Neuronal stem cell (in vitro differentiated cells): ENCODE data around the gene RLBP1.

Source experiments
- DNase-seq: peaks from one replicate; pipeline ENCODE4 v3.0.0-alpha.2; 2013; ENCODE audit warnings: low spot score
- H2AFZ ChIP-seq: one replicate; pipeline ENCODE4 v1.6.1; 2013; ENCODE audit warnings: mild to moderate bottlenecking, low read length, inconsistent platforms
- H2AK5ac ChIP-seq: 2 replicates; pipeline ENCODE4 v1.6.1; 2013; ENCODE audit warnings: low read depth, mild to moderate bottlenecking, inconsistent platforms, low read length, moderate library complexity, mixed read lengths
- H2BK120ac ChIP-seq: 2 replicates; pipeline ENCODE4 v1.6.1; 2013; ENCODE audit warnings: low read depth, mild to moderate bottlenecking, inconsistent platforms, low read length, moderate library complexity, mixed read lengths
- H2BK12ac ChIP-seq: one replicate; pipeline ENCODE4 v1.6.1; 2013; ENCODE audit warnings: low read length, inconsistent platforms
- H2BK15ac ChIP-seq: 2 replicates; pipeline ENCODE4 v1.6.1; 2013; ENCODE audit warnings: mild to moderate bottlenecking, low read length, inconsistent platforms, mixed read lengths
- H2BK5ac ChIP-seq: one replicate; pipeline ENCODE4 v1.6.1; 2013; ENCODE audit warnings: inconsistent platforms, mild to moderate bottlenecking, low read length, moderate library complexity
- H3K14ac ChIP-seq: one replicate; pipeline ENCODE4 v1.6.1; 2013; ENCODE audit warnings: low read length, inconsistent platforms
- H3K18ac ChIP-seq: 2 replicates; pipeline ENCODE4 v1.6.1; 2013; ENCODE audit warnings: low read length, inconsistent platforms
- H3K23ac ChIP-seq: 2 replicates; pipeline ENCODE4 v1.6.1; 2013; ENCODE audit warnings: low read depth, mild to moderate bottlenecking, mixed read lengths, low read length, inconsistent platforms; ENCODE audit not compliant: poor library complexity
- H3K27ac ChIP-seq: replicated peaks from 3 replicates; pipeline ENCODE4 v1.5.1; 2013; ENCODE audit warnings: low read length, inconsistent platforms
- H3K27me3 ChIP-seq, 3 experiments: 2 replicates each; pipeline ENCODE4 v1.6.1; 2013; ENCODE audit warnings: low read length in 3 of 3, mild to moderate bottlenecking in 2 of 3, inconsistent platforms in 1 of 3, low read depth in 1 of 3, mixed read lengths in 1 of 3, moderate library complexity in 1 of 3; ENCODE audit not compliant: control insufficient read depth in 3 of 3, insufficient read depth in 3 of 3
- H3K36me3 ChIP-seq, 2 donors: replicated peaks in 1 of 2; 2 replicates each; pipeline ENCODE4 v1.6.1; 2013; ENCODE audit warnings: low read length in 2 of 2; ENCODE audit not compliant: control insufficient read depth in 2 of 2, insufficient read depth in 2 of 2
- H3K4ac ChIP-seq: 2 replicates; pipeline ENCODE4 v1.6.1; 2013; ENCODE audit warnings: inconsistent platforms, mild to moderate bottlenecking, low read length, moderate library complexity
- H3K4me1 ChIP-seq, 2 donors: 1 replicate in 1 of 2; 2 replicates in 1 of 2; pipeline ENCODE4 v1.6.1; 2013; ENCODE audit warnings: low read length in 2 of 2, low read depth in 1 of 2; ENCODE audit not compliant: control insufficient read depth in 2 of 2, insufficient read depth in 1 of 2
- H3K4me2 ChIP-seq: one replicate; pipeline ENCODE4 v1.6.1; 2013; ENCODE audit warnings: mild to moderate bottlenecking, low read length, inconsistent platforms; ENCODE audit not compliant: insufficient read depth, poor library complexity, severe bottlenecking
- H3K4me3 ChIP-seq, 2 donors: 2 replicates each; pipeline ENCODE4 v1.5.1; 2013; ENCODE audit warnings: low read length in 2 of 2, mild to moderate bottlenecking in 2 of 2, inconsistent platforms in 1 of 2, moderate library complexity in 1 of 2
- H3K79me1 ChIP-seq: one replicate; pipeline ENCODE4 v1.6.1; 2013; ENCODE audit warnings: low read depth, mild to moderate bottlenecking, inconsistent platforms, low read length, moderate library complexity
- H3K9ac ChIP-seq: one replicate; pipeline ENCODE4 v1.6.1; 2013; ENCODE audit warnings: mild to moderate bottlenecking, low read depth, low read length, inconsistent platforms; ENCODE audit not compliant: poor library complexity
- H3K9me3 ChIP-seq, 2 donors: replicated peaks in 1 of 2; 2 replicates each; pipeline versions ENCODE3 to v1.6.1; 2013; ENCODE audit warnings: low read length in 2 of 2, mild to moderate bottlenecking in 2 of 2, inconsistent platforms in 1 of 2, low read depth in 1 of 2, mixed read lengths in 1 of 2, moderate library complexity in 1 of 2; ENCODE audit not compliant: control insufficient read depth in 2 of 2, insufficient read depth in 1 of 2
- H4K8ac ChIP-seq: one replicate; pipeline ENCODE4 v1.6.1; 2013; ENCODE audit warnings: low read depth, mild to moderate bottlenecking, inconsistent platforms, low read length, moderate library complexity
- H4K91ac ChIP-seq: one replicate; pipeline ENCODE4 v1.6.1; 2013; ENCODE audit warnings: low read length, low read depth, mild to moderate bottlenecking, inconsistent platforms; ENCODE audit not compliant: poor library complexity
- WGBS, 2 donors: extraction: QIAGEN DNeasy Blood & Tissue Kit; methylation state at CpG; one replicate each; pipeline ENCODE4 v1.1.7; 2013; ENCODE audit warnings: missing lambda C conversion rate in 2 of 2, mixed read lengths in 1 of 2; ENCODE audit not compliant: insufficient read length in 2 of 2, insufficient replicate concordance in 1 of 2; ENCODE audit errors: extremely low coverage in 2 of 2; 5-methylcytosine and 5-hydroxymethylcytosine counted together

The RLBP1 gene

GRCh38 chr15:89187986-89188514 lies 33.3 kb downstream of the RLBP1 start:
- Histone ChIP-seq H3K23ac (no peak overlapping the region), H3K27ac (no peak overlapping the region), H3K79me1 (no peaks in the 10 kb centered on the region), H3K9ac (no peak overlapping the region), H3K14ac (no peak overlapping the region), H3K4me3 (no peak overlapping the region), H4K91ac (no peak overlapping the region), H3K27me3 (no peaks in the 10 kb centered on the region), H2AFZ (no peak overlapping the region), H3K4ac (no peak overlapping the region), H2AK5ac (no peak overlapping the region), H3K36me3 (peaks cover 4 to 40% of the 10 kb centered on the region in 2 donors), H2BK5ac (no peak overlapping the region), H2BK15ac (no peak overlapping the region), H2BK12ac (no peak overlapping the region), H3K4me2 (no peak overlapping the region), H3K18ac (no peak overlapping the region), H4K8ac (no peak overlapping the region), H3K4me1 (no peaks in the 10 kb centered on the region), H3K9me3 (no peaks in the 10 kb centered on the region), H2BK120ac (no peak overlapping the region)
- WGBS, 2 donors, result no CpG with 5 or more reads among the region's 8 CpGs
- no peak for DNase-seq

GRCh38 chr15:89187301-89187985 lies 33.9 kb downstream of the RLBP1 start:
- H3K27me3 ChIP-seq, result no peaks in the 10 kb centered on the region
- no peak overlapping the region for H2BK12ac ChIP-seq
- no peak overlapping the region for H2AK5ac ChIP-seq
- peaks cover 4 to 36% of the 10 kb centered on the region in 2 donors for H3K36me3 ChIP-seq
- H3K4ac ChIP-seq, result no peak overlapping the region
- H3K4me3 ChIP-seq, result no peak overlapping the region
- no peak overlapping the region for H3K18ac ChIP-seq
- H3K79me1 ChIP-seq, result no peaks in the 10 kb centered on the region
- no peaks in the 10 kb centered on the region for H3K4me1 ChIP-seq
- H3K4me2 ChIP-seq, result no peak overlapping the region
- WGBS, 2 donors, result no CpG with 5 or more reads among the region's 9 CpGs
- H2AFZ ChIP-seq, result no peak overlapping the region
- H3K9ac ChIP-seq, result no peak overlapping the region
- H2BK5ac ChIP-seq, result no peak overlapping the region
- H3K9me3 ChIP-seq, result no peaks in the 10 kb centered on the region
- H2BK15ac ChIP-seq, result no peak overlapping the region
- H3K27ac ChIP-seq, result no peak overlapping the region
- no peak overlapping the region for H4K91ac ChIP-seq
- no peak overlapping the region for H2BK120ac ChIP-seq
- DNase-seq, result no peak
- no peak overlapping the region for H4K8ac ChIP-seq
- H3K14ac ChIP-seq, result no peak overlapping the region
- H3K23ac ChIP-seq, result no peak overlapping the region

DNA sequence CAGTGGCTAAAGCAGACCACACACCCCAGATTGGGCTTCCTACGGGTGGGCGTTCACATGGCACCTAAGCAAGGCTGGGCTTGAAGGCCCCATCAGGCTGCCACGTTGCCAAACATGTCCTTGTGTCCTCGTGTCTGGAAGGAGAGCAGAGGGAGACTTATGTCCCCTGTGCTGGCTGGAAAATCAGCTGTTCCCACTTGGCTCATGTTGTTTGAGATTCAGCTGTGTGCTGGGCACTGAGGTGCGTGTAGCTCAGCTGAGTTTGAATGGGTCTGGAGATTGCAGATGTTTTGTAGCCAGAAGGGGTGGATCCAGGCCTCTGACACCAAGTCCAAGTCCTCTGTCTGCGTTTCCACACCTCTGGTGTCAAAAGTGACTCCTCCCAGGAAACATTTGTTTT lies 34.6 kb downstream of the RLBP1 start:
- no peak overlapping the region for H3K4ac ChIP-seq
- H3K18ac ChIP-seq, result no peak overlapping the region
- no peak overlapping the region for H2AK5ac ChIP-seq
- peak overlapping the region; percentile 32 for H3K9ac ChIP-seq
- WGBS, 2 donors, result no CpG with 5 or more reads among the region's 6 CpGs
- no peaks in the 10 kb centered on the region for H3K27me3 ChIP-seq
- H4K91ac ChIP-seq, result no peak overlapping the region
- H3K14ac ChIP-seq, result no peak overlapping the region
- H3K4me1 ChIP-seq, result no peaks in the 10 kb centered on the region
- no peak overlapping the region for H2BK15ac ChIP-seq
- no peak overlapping the region for H3K4me3 ChIP-seq
- H3K79me1 ChIP-seq, result no peaks in the 10 kb centered on the region
- no peak for DNase-seq
- H3K23ac ChIP-seq, result no peak overlapping the region
- H3K4me2 ChIP-seq, result no peak overlapping the region
- H2BK12ac ChIP-seq, result no peak overlapping the region
- H3K27ac ChIP-seq, result no peak overlapping the region
- H4K8ac ChIP-seq, result no peak overlapping the region
- H3K9me3 ChIP-seq, result no peaks in the 10 kb centered on the region
- no peak overlapping the region for H2AFZ ChIP-seq
- no peak overlapping the region for H2BK120ac ChIP-seq
- no peak overlapping the region for H2BK5ac ChIP-seq
- peaks cover 2 to 31% of the 10 kb centered on the region in 2 donors for H3K36me3 ChIP-seq

DNA sequence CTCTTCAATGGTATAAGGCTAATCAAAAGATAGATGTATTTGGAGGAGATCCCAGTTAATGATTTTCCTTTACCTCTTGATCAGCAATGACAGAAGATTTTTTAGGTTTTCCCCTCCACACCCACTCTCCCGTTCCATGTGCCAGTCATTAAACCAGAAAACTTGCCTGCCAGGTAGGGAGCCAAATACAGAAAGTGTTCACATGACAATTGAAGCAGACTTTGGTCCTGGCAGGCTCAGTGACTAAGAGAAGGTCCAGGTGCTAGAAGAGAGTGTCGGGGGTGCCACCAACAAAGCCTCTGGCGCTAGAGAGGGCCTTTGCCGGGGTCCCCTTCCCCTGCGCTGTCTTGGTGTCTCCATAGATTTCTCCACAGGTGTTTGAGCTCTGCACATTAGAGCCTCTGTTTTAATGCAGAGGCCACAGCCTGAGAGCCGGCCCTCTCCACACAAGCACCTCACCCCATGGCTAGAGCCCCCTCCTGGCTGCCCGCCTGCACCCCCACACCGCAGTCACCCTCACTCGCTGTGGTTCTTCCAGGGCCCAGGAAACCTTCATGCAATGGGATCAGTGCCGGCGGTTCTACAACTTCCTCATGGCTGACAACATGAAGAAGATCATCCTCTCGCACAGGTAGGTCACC lies 36.4 kb downstream of the RLBP1 start:
- Histone ChIP-seq H2AK5ac (no peak overlapping the region), H3K14ac (no peak overlapping the region), H3K18ac (no peak overlapping the region), H3K9me3 (no peaks in the 10 kb centered on the region), H4K8ac (no peak overlapping the region), H3K4me2 (no peak overlapping the region), H2BK12ac (no peak overlapping the region), H2AFZ (no peak overlapping the region), H3K79me1 (no peaks in the 10 kb centered on the region), H3K4me1 (no peaks in the 10 kb centered on the region), H3K9ac (no peak overlapping the region), H2BK15ac (peak overlapping the region; percentile 56), H2BK120ac (no peak overlapping the region), H2BK5ac (no peak overlapping the region), H3K4ac (no peak overlapping the region), H3K36me3 (peaks cover 2 to 18% of the 10 kb centered on the region in 2 donors), H4K91ac (no peak overlapping the region), H3K23ac (no peak overlapping the region), H3K27me3 (no peaks in the 10 kb centered on the region), H3K4me3 (no peak overlapping the region), H3K27ac (no peak overlapping the region)
- no peak for DNase-seq
- no CpG with 5 or more reads among the region's 12 CpGs for WGBS, 2 donors
